ENCODE results near the gene CTSE.
"Not testable (repeated sequence)": the region's sequence is repeated elsewhere in the genome, so short reads cannot be mapped to it uniquely, and the experiment has no call there.

The CTSE gene

GRCh38 chr1:206013026-206013795 lies 10.5 kb downstream of the CTSE start:
- DNase-seq = no peak

GRCh38 chr1:206012086-206012859 lies 11.4 kb downstream of the CTSE start:
- no peak for DNase-seq

GRCh38 chr1:206011057-206011456 lies 12.6 kb downstream of the CTSE start:
- no peak for DNase-seq

- no peak for DNase-seq
Measured at GRCh38 chr1:206010060-206010459, 13.6 kb downstream of the CTSE start.

- DNase-seq = no peak
Measured at GRCh38 chr1:206006946-206007345, 16.7 kb downstream of the CTSE start.

- no peak for DNase-seq
Measured at GRCh38 chr1:206005778-206006180, 17.9 kb downstream of the CTSE start.

- DNase-seq = no peak
Measured at GRCh38 chr1:206005234-206005633, 18.5 kb downstream of the CTSE start.

GRCh38 chr1:206004826-206005225 lies 18.9 kb downstream of the CTSE start:
- no peak for DNase-seq

- no peak for DNase-seq
Measured at GRCh38 chr1:206003854-206004800, 19.6 kb downstream of the CTSE start.

GRCh38 chr1:206002871-206003801 lies 20.6 kb downstream of the CTSE start, which contains the start of gene RAB7B:
TSS of gene RAB7B (minus strand) at chr1:206003395. CDS start at chr1:205994135, 9,260 bp downstream.
- no peak for DNase-seq

GRCh38 chr1:206002160-206002559 lies 21.5 kb downstream of the CTSE start:
- DNase-seq = no peak

- no peak for DNase-seq
Measured at GRCh38 chr1:206001476-206001888, 22.2 kb downstream of the CTSE start.

GRCh38 chr1:206000641-206001339 lies 22.9 kb downstream of the CTSE start:
- no peak for DNase-seq

GRCh38 chr1:205998457-205999241 lies 25.0 kb downstream of the CTSE start:
- DNase-seq = no peak

- not testable (repeated sequence) for DNase-seq
Measured at GRCh38 chr1:205996641-205997040, 27.1 kb downstream of the CTSE start.

- DNase-seq = no peak
Measured at GRCh38 chr1:205994346-205994745, 29.3 kb downstream of the CTSE start.

GRCh38 chr1:205993068-205993467 lies 30.6 kb downstream of the CTSE start:
- DNase-seq = no peak

GRCh38 chr1:205992218-205992882 lies 31.3 kb downstream of the CTSE start:
- no peak for DNase-seq

GRCh38 chr1:205991237-205991636 lies 32.5 kb downstream of the CTSE start:
- DNase-seq = no peak

GRCh38 chr1:205990226-205990625 lies 33.5 kb downstream of the CTSE start:
- no peak for DNase-seq
